ENCODE measurements around the gene CDH23.

DNA sequence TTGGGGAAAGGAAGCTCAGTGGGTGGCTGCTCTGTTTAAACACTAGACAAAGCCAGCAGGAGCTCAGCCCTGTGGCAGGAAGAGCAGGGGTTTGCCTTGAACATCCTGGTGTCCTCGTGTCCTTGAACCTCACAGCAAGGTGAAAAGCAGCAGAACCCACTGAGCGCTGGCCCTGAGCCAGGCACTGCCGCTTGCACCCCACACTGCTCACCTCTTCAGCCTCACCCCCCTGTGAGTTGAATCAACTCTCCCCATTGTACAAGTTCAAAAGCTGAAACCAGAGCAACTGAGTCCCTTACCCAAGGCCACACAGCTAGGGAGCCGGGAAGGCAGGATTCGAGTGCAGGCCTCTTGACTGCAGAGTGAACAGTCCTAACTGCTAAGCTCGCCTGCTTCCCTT is 45.6 kb upstream of the CDH23 start:
- TF ChIP-seq SP1 (CRISPR knock-in tag; IDR thresholded peaks at IDR 0.05), result no peak
- no peak for TF ChIP-seq EZH2 (IDR thresholded peaks at IDR 0.05; ENCODE audit: borderline replicate concordance, low read depth, low read length)
- TF ChIP-seq, protein P1, sequence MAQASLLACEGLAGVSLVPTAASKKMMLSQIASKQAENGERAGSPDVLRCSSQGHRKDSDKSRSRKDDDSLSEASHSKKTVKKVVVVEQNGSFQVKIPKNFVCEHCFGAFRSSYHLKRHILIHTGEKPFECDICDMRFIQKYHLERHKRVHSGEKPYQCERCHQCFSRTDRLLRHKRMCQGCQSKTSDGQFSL (CRISPR knock-in tag; IDR thresholded peaks at IDR 0.05), result no peak
- TF ChIP-seq, protein P1 (tag; IDR thresholded peaks at IDR 0.05), result no peak
- TF ChIP-seq MYC (IDR thresholded peaks at IDR 0.05; ENCODE audit: low read depth, low read length), result no peak
- no peak for TF ChIP-seq MYC (CRISPR knock-in tag; IDR thresholded peaks at IDR 0.05; ENCODE audit: borderline replicate concordance, low read depth)
- TF ChIP-seq CEBPZ (IDR thresholded peaks at IDR 0.05; ENCODE audit: borderline replicate concordance, low read depth, low read length), result no peak
- no peak for TF ChIP-seq ZC3H11A (IDR thresholded peaks at IDR 0.05; ENCODE audit: low read depth, low read length)
- TF ChIP-seq, protein P2, sequence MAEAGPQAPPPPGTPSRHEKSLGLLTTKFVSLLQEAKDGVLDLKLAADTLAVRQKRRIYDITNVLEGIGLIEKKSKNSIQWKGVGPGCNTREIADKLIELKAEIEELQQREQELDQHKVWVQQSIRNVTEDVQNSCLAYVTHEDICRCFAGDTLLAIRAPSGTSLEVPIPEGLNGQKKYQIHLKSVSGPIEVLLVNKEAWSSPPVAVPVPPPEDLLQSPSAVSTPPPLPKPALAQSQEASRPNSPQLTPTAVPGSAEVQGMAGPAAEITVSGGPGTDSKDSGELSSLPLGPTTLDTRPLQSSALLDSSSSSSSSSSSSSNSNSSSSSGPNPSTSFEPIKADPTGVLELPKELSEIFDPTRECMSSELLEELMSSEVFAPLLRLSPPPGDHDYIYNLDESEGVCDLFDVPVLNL (CRISPR knock-in tag; IDR thresholded peaks at IDR 0.05; ENCODE audit: low read depth), result no peak
- no peak for TF ChIP-seq ILK (tag; IDR thresholded peaks at IDR 0.05; ENCODE audit: borderline replicate concordance, low read depth)
- no peak for TF ChIP-seq TAF1 (IDR thresholded peaks at IDR 0.05; ENCODE audit: control insufficient read depth, extremely low read depth, insufficient read depth, low read length, severe bottlenecking)
- no peak for TF ChIP-seq ARHGAP35 (IDR thresholded peaks at IDR 0.05; ENCODE audit: partially characterized antibody)
- TF ChIP-seq U2AF2 (optimal IDR thresholded peaks at IDR 0.05; ENCODE audit: low read depth, low read length), result no peak
- no peak for TF ChIP-seq CEBPB (tag; IDR thresholded peaks at IDR 0.05)
